ENCODE data around the gene CPZ.

CPZ gene

DNA sequence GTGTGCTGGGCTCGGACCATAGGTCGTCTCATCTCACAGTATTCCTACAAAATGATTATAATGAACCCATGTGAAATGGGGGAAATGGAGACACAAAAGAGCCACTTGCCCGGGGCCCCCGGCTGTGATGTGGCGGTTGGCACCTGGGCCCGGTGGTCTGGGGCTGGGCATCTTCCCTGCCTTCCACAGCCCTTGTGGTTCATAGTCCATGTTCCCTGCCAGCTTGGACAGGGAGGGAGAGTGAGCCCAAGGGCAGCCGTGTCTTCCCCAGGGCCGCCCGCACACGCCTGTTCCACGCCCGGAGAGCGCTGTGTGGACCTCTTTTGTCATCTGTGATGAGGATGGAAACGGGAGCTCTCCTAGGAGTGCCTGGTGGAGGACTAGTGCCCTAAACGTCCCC is 5.2 kb downstream of the CPZ start:
- DNase-seq (ENCODE audit: low spot score): no peak

DNA sequence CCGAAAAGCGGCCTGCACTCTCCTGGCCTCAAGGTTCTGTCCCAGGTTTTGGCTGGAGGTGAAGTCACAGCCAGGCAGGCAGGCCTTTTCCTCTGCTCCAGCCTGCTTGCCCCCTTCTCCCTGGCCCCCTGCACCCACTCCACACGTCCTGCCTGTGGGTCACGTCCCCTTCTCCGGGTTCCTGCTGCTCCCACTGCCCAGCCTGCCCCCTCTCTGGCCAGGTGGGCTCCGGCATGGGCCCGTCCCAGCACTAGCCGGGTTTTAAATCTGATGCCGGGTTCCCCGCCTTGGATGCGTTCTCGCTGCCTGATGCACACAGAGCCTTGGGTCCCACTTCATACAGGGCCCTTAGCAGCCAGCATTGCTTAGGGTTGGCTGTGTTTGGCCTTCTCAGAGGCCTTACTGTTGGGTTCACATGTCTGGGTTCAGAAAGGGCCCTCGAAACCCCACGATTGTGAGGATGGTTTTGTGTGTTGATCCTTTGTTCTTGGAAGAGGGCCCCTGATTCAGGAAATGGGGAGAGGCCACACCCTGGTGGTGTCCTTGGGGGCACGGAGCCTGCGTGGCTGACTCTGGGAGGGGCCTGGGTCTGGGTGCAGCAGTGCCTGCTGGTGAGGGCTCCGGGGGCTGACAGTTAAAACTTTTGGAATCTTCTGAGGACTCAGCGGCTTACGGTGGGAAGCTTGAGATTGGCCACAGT is 6.0 kb downstream of the CPZ start:
- no peak for DNase-seq (ENCODE audit: low spot score)
- TF ChIP-seq CTCF (IDR thresholded peaks at IDR 0.05; ENCODE audit: extremely low read depth, missing control alignments): no peak

More for the DNA sequence above, 5.2 kb downstream of the CPZ start:
- TF ChIP-seq CTCF (IDR thresholded peaks at IDR 0.05; ENCODE audit: extremely low read depth, missing control alignments): no peak

DNA sequence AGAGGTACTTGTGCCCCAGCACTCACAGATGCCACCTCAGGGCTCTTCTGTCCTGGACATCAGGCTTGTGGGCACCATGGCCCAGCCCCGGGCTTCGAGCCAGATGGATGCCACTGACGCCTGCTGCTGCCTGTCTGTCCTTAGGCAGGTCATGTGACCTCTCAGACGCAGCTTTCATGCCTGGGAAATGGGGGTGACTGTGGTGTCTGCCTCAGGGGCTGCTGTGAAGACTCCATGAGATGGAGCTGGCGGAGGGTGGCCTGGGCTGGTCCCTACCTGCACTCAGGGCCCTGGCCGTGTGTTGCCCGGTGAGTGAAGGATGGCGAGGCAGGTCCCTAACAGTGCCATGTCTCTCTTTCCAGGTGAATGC is 6.5 kb downstream of the CPZ start:
- no peak for TF ChIP-seq CTCF (IDR thresholded peaks at IDR 0.05; ENCODE audit: extremely low read depth, missing control alignments)
- DNase-seq (ENCODE audit: low spot score): no peak

GRCh38 chr4:8599657-8600056 is 7.1 kb downstream of the CPZ start:
- DNase-seq (ENCODE audit: low spot score): no peak
- no peak for TF ChIP-seq CTCF (IDR thresholded peaks at IDR 0.05; ENCODE audit: extremely low read depth, missing control alignments)

DNA sequence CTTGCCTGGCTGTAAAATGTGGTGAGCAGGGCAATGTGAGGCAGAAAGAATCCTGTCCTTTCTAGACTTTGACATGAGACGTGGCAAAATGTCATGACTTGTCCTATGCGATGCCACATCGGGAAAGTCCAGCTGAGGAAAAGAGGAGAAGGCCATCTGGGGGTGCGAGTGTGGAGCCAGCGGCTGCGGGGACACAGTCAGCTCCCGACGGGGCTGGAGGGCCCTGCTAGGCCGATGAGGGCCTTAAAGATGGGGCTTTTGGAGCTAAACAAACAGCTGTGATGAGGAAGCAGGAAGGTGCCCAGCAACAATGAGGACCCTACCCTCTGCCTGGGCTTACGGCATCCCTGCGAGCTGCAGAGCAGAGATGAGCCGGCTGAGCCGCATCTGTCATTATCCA is 7.7 kb downstream of the CPZ start:
- no peak for TF ChIP-seq CTCF (IDR thresholded peaks at IDR 0.05; ENCODE audit: extremely low read depth, missing control alignments)
- DNase-seq (ENCODE audit: low spot score): no peak

- DNase-seq (ENCODE audit: low spot score): no peak
- no peak for TF ChIP-seq CTCF (IDR thresholded peaks at IDR 0.05; ENCODE audit: extremely low read depth, missing control alignments)
Observed at GRCh38 chr4:8600686-8601085, 8.1 kb downstream of the CPZ start.

DNA sequence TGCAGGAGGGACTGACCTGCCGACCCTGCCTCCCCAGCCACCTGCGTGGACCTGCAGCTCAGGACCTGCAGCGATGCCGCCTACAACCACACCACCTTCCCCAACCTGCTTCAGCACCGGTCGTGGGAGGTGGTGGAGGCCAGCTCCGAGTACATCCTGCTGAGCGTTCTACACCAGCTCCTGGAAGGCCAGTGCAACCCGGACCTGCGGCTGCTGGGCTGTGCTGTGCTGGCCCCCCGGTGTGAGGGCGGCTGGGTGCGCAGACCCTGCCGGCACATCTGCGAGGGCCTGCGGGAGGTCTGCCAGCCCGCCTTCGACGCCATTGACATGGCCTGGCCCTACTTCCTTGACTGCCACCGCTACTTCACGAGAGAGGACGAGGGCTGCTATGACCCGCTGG is 8.5 kb downstream of the CPZ start:
- no peak for DNase-seq (ENCODE audit: low spot score)
- no peak for TF ChIP-seq CTCF (IDR thresholded peaks at IDR 0.05; ENCODE audit: extremely low read depth, missing control alignments)
